MCF 10A (cell line): Measurements from ENCODE around the gene MAEL. TPM values are rescaled to one million over a fixed set of nuclear protein-coding genes. Genes with fewer than 3 reads are reported as not detected.

ENCODE experiments used
- BruUV-seq: library from RNA; stranded (reverse); fragments of 400-500 nt; replicated peaks from 2 replicates; lab custom pipeline; 2021; lab: Mats Ljungman, UMichigan
- CTCF ChIA-PET: fragments of 300-600 bp; sonication (Branson Sonifier 250); formaldehyde crosslinking; extraction: SDS; loops from one replicate; lab custom pipeline; 2021; ENCODE audit warnings: antibody characterized with exemption, inconsistent platforms; lab: Yijun Ruan, JAX
- POLR2A ChIA-PET: fragments of 300-600, 350-650 bp; sonication (Branson Sonifier 250); formaldehyde crosslinking; extraction: SDS; loops from one replicate; lab custom pipeline; 2020; ENCODE audit warnings: antibody characterized with exemption, inconsistent platforms; lab: Yijun Ruan, JAX
- DNase-seq: peaks from one replicate; pipeline ENCODE4 v3.0.0-alpha.2; 2018; ENCODE audit not compliant: unreplicated experiment
- H3K27ac Mint-ChIP-seq: one replicate; pipeline ENCODE4 v1.8.0; 2022; ENCODE audit warnings: mild to moderate bottlenecking, low read depth, mixed read lengths; ENCODE audit not compliant: unreplicated experiment
- H3K27me3 Mint-ChIP-seq: one replicate; pipeline ENCODE4 v1.8.0; 2022; ENCODE audit warnings: mixed read lengths; ENCODE audit not compliant: insufficient read depth, unreplicated experiment
- H3K36me3 Mint-ChIP-seq: one replicate; pipeline ENCODE4 v1.8.0; 2022; ENCODE audit warnings: mild to moderate bottlenecking, moderate library complexity, mixed read lengths; ENCODE audit not compliant: insufficient read depth, unreplicated experiment
- H3K4me1 Mint-ChIP-seq: one replicate; pipeline ENCODE4 v1.8.0; 2022; ENCODE audit warnings: mixed read lengths; ENCODE audit not compliant: insufficient read depth, unreplicated experiment
- H3K4me3 Mint-ChIP-seq: one replicate; pipeline ENCODE4 v1.8.0; 2022; ENCODE audit warnings: mild to moderate bottlenecking, moderate library complexity, mixed read lengths; ENCODE audit not compliant: unreplicated experiment
- H3K9me3 Mint-ChIP-seq: one replicate; pipeline ENCODE4 v1.8.0; 2022; ENCODE audit warnings: mixed read lengths; ENCODE audit not compliant: unreplicated experiment
- intact Hi-C: fragments of 100-400 bp; cut with micrococcal nuclease; formaldehyde crosslinking; loops from 2 replicates; pipeline ENCODE4 v1.14.1; 2022
- total RNA-seq: library from RNA; stranded (reverse); gene quantifications from 2 replicates; pipeline ENCODE4 v1.2.3, GENCODE V29; 2022
- TF ChIP-seq, protein P1 (sequence below): fragments of 200-600 bp; IDR thresholded peaks from one replicate; pipeline ENCODE4 v1.8.0; 2022; ENCODE audit warnings: antibody characterized with exemption, mild to moderate bottlenecking; ENCODE audit not compliant: unreplicated experiment

The MAEL gene
- total RNA-seq, 1 experiment from 2014 or later: not detected

DNA sequence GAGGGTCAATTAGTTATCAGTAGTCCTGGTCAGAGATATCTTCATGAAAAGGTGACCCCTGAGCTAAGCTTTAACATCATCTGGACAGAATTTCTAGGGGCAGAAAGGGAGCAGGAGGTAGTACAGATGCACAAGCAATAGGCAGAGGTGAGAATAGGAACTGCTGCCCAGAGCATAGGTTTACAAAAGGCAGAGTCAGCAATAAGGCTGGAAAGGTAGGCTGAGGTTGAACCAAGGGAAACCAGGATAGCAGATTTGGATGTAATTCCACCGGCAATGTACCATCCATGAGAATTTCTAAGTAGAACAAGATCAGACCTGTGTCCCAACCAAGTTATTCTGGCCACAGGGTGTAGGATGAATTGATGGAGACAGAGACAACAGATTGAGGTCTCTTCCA lies 7.5 kb upstream of the MAEL start:
- no peak for DNase-seq
- TF ChIP-seq, protein P1, sequence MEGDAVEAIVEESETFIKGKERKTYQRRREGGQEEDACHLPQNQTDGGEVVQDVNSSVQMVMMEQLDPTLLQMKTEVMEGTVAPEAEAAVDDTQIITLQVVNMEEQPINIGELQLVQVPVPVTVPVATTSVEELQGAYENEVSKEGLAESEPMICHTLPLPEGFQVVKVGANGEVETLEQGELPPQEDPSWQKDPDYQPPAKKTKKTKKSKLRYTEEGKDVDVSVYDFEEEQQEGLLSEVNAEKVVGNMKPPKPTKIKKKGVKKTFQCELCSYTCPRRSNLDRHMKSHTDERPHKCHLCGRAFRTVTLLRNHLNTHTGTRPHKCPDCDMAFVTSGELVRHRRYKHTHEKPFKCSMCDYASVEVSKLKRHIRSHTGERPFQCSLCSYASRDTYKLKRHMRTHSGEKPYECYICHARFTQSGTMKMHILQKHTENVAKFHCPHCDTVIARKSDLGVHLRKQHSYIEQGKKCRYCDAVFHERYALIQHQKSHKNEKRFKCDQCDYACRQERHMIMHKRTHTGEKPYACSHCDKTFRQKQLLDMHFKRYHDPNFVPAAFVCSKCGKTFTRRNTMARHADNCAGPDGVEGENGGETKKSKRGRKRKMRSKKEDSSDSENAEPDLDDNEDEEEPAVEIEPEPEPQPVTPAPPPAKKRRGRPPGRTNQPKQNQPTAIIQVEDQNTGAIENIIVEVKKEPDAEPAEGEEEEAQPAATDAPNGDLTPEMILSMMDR: no peak
- peaks cover 22% of the 10 kb centered on the region for H3K27me3 Mint-ChIP-seq
- H3K4me3 Mint-ChIP-seq: no peak overlapping the region
- H3K9me3 Mint-ChIP-seq: no peaks in the 10 kb centered on the region
- BruUV-seq: no TSS peak
- no peaks in the 10 kb centered on the region for H3K4me1 Mint-ChIP-seq
- ChIA-PET POLR2A (no interaction called here), CTCF (interaction anchor here (1.9 to 4.8 kb wide), 3 partner anchors 10 to 78 kb away, joined by 5 to 51 read pairs (median 7); no protein-coding TSS in a partner anchor)
- intact Hi-C loops: no loop called here
- no peak overlapping the region for H3K27ac Mint-ChIP-seq
- H3K36me3 Mint-ChIP-seq: no peaks in the 10 kb centered on the region

DNA sequence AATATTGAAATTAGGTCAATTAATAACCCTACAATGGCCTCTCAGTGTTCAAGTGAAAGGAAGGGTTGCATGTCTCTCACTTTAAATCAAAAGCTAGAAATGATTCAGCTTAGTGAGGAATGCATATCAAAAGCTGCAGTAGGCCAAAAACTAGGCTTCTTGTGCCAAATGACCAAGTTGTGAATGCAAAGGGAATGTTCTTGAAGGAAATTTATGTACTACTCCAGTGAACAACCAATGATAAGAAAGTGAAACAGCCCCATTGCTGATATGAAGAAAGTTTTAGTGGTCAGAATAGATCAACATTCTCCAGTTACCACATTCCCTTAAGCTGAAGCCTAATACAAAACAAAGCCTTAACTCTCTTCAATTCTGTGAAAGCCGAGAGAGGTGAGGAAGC lies 10.0 kb downstream of the MAEL start:
- Mint-ChIP-seq H3K27ac (no peak overlapping the region), H3K27me3 (peaks cover 56% of the 10 kb centered on the region), H3K4me1 (no peaks in the 10 kb centered on the region), H3K9me3 (peaks cover 8% of the 10 kb centered on the region), H3K36me3 (no peaks in the 10 kb centered on the region), H3K4me3 (no peak overlapping the region)
- no peak for DNase-seq
- ChIA-PET POLR2A (interaction anchor here (0.6 kb wide), 1 partner anchor 54 kb away, joined by 3 read pairs; no protein-coding TSS in a partner anchor), CTCF (interaction anchor here (0.7 to 1.3 kb wide), 6 partner anchors 8 to 410 kb away, joined by 3 to 6 read pairs (median 4); no protein-coding TSS in a partner anchor)
- intact Hi-C loops: no loop called here
- TF ChIP-seq, protein P1: no peak
- no TSS peak for BruUV-seq

DNA sequence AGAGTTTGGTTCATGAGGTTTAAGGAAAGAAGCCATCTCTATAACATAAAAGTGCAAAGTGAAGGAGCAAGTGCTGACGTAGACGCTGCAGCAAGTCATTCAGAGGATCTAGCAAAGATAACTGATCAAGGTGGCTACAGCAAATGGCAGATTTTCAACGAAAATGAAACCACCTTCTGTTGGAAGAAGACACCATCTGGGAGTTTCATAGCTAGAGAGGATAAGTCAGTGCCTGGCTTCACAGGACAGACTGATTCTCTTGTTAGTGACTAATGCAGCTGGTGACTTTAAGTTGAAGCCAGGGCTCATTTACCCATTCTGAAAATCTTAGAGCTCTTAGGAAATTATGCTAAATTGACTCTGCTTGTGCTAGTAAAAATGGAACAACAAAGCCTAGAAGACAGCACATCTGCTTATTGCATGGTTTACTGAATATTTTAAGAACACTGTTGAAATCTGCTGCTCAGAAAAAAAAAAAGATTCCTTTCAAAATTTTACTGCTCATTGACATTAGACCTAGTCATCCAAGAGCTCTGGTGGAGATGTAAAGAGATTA lies 10.5 kb downstream of the MAEL start:
- POLR2A ChIA-PET: interaction anchor here (0.5 to 0.6 kb wide), 3 partner anchors 48 to 54 kb away, joined by 3 read pairs; no protein-coding TSS in a partner anchor
- BruUV-seq: no TSS peak
- no peaks in the 10 kb centered on the region for H3K36me3 Mint-ChIP-seq
- intact Hi-C loops: no loop called here
- no peak overlapping the region for H3K4me3 Mint-ChIP-seq
- DNase-seq: no peak
- TF ChIP-seq, protein P1: no peak
- H3K9me3 Mint-ChIP-seq: peaks cover 8% of the 10 kb centered on the region
- H3K27me3 Mint-ChIP-seq: peaks cover 53% of the 10 kb centered on the region
- H3K27ac Mint-ChIP-seq: no peak overlapping the region
- CTCF ChIA-PET: interaction anchor here (0.6 to 1.3 kb wide), 8 partner anchors 8 to 1117 kb away, joined by 3 to 7 read pairs (median 4); no protein-coding TSS in a partner anchor
- no peaks in the 10 kb centered on the region for H3K4me1 Mint-ChIP-seq

DNA sequence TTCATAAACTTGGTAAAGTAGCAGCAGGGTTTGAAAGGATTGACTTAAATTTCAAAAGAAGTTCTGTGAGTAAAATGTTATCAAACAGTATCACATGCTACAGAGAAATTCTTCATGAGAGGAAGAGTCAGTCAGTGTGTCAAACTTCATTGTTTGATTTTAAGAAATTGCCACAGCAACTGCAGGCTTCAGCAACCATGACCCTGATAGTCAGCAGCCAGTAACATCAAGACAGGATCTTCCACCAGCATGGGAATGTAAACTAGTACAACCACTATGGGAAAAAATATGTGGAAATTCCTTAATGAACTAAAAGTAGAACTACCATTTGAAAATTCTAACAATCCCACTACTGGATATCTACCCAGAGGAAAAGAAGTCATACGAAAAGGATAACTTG lies 11.5 kb downstream of the MAEL start:
- no peak for DNase-seq
- peaks cover 8% of the 10 kb centered on the region for H3K9me3 Mint-ChIP-seq
- peaks cover 51% of the 10 kb centered on the region for H3K27me3 Mint-ChIP-seq
- TF ChIP-seq, protein P1: no peak
- H3K4me1 Mint-ChIP-seq: no peaks in the 10 kb centered on the region
- no peak overlapping the region for H3K4me3 Mint-ChIP-seq
- POLR2A ChIA-PET: no interaction called here
- H3K27ac Mint-ChIP-seq: no peak overlapping the region
- no peaks in the 10 kb centered on the region for H3K36me3 Mint-ChIP-seq
- BruUV-seq: no TSS peak
- intact Hi-C loops: no loop called here
- CTCF ChIA-PET: no interaction called here
